Measurements from ENCODE around the gene UBR2.

DNA sequence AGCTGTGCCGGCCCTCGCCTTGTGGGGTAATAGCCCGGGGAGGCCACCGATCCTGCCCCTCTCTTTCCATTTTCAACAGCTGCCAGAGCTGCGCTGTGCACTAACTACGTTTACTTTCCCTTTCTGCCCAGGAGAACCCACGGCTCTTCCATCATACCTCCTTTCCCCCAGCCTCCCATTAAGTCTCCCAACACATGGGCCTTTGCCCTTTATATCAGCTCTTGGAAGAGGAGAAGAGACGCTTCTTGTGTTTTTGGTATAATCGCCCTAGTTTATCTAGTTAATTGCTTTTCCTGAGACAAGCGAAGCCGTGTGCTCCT lies 637 bp downstream of the UBR2 start:
- TF ChIP-seq, protein P1, sequence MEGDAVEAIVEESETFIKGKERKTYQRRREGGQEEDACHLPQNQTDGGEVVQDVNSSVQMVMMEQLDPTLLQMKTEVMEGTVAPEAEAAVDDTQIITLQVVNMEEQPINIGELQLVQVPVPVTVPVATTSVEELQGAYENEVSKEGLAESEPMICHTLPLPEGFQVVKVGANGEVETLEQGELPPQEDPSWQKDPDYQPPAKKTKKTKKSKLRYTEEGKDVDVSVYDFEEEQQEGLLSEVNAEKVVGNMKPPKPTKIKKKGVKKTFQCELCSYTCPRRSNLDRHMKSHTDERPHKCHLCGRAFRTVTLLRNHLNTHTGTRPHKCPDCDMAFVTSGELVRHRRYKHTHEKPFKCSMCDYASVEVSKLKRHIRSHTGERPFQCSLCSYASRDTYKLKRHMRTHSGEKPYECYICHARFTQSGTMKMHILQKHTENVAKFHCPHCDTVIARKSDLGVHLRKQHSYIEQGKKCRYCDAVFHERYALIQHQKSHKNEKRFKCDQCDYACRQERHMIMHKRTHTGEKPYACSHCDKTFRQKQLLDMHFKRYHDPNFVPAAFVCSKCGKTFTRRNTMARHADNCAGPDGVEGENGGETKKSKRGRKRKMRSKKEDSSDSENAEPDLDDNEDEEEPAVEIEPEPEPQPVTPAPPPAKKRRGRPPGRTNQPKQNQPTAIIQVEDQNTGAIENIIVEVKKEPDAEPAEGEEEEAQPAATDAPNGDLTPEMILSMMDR (IDR thresholded peaks at IDR 0.05): no peak
- TF ChIP-seq EP300 (IDR thresholded peaks at IDR 0.05; ENCODE audit: low read depth) (no peak), POLR2AphosphoS5 (IDR thresholded peaks at IDR 0.05) (no peak)
